B cell (primary cell): Measurements from ENCODE around the gene ABLIM3. TPM values are rescaled to one million over a fixed set of nuclear protein-coding genes. Genes with fewer than 3 reads are reported as not detected.

Experiments used
- ATAC-seq: fragments of 200-7000 bp; cut with Tn5 transposase; one replicate; pipeline ENCODE4 v1.10.0; 2021; ENCODE audit warnings: low read depth, mild to moderate bottlenecking, moderate number of reproducible peaks, moderate library complexity
- CTCF ChIA-PET: fragments of 350-600 bp; sonication (Branson Sonifier 250); formaldehyde crosslinking; loops from one replicate; lab custom pipeline; 2021; ENCODE audit warnings: antibody characterized with exemption, inconsistent platforms; lab: Charles Lee
- POLR2A ChIA-PET: fragments of 350-600 bp; sonication (Branson Sonifier 250); formaldehyde crosslinking; loops from one replicate; lab custom pipeline; 2021; ENCODE audit warnings: antibody characterized with exemption; lab: Charles Lee
- DNase-seq: peaks from one replicate; pipeline ENCODE4 v3.0.0; 2013
- H2AFZ ChIP-seq: 2 replicates; pipeline ENCODE4 v1.6.1; 2012; ENCODE audit warnings: mild to moderate bottlenecking, low read depth, low read length; ENCODE audit not compliant: insufficient read depth, poor library complexity, severe bottlenecking
- H3K27ac ChIP-seq, 2 donors: 1 replicate in 1 of 2; 2 replicates in 1 of 2; pipeline ENCODE4 v1.5.1; 2012 to 2013; ENCODE audit warnings: low read length in 2 of 2, mild to moderate bottlenecking in 2 of 2, moderate library complexity in 1 of 2
- H3K27me3 ChIP-seq, 4 experiments: fragments of 200-600 bp in 1 of 4; sonication (generic) in 1 of 4; replicated peaks in 1 of 4; 1 replicate in 2 of 4; 2 replicates in 2 of 4; pipeline versions ENCODE4 v1.6.1 to v1.7.0; 2013 to 2016; ENCODE audit warnings: low read length in 3 of 4, mild to moderate bottlenecking in 2 of 4, mixed read lengths in 1 of 4, moderate library complexity in 1 of 4; ENCODE audit not compliant: insufficient read depth in 4 of 4, control insufficient read depth in 3 of 4; ENCODE audit errors: control extremely low read depth in 1 of 4
- H3K36me3 ChIP-seq, 2 experiments: replicated peaks in 1 of 2; 1 replicate in 1 of 2; 2 replicates in 1 of 2; pipeline versions ENCODE4 v1.6.1 to v1.7.1; 2013; ENCODE audit warnings: low read length in 1 of 2; ENCODE audit not compliant: insufficient read depth in 2 of 2, control insufficient read depth in 1 of 2; ENCODE audit errors: control extremely low read depth in 1 of 2, extremely low read depth in 1 of 2
- H3K4me1 ChIP-seq, 2 donors: fragments of 200-600 bp in 1 of 2; sonication (generic) in 1 of 2; 1 replicate in 1 of 2; 2 replicates in 1 of 2; pipeline versions ENCODE4 v1.5.1 to v1.6.1; 2013 to 2017; ENCODE audit warnings: low read length in 2 of 2; ENCODE audit not compliant: control insufficient read depth in 2 of 2, insufficient read depth in 2 of 2
- H3K4me2 ChIP-seq: replicated peaks from 2 replicates; pipeline ENCODE3; 2012; ENCODE audit warnings: mild to moderate bottlenecking, low read depth, low read length; ENCODE audit not compliant: poor library complexity, severe bottlenecking
- H3K4me3 ChIP-seq, 5 experiments: fragments of 200-600 bp in 1 of 5; sonication (generic) in 1 of 5; 1 replicate in 3 of 5; 2 replicates in 2 of 5; pipeline versions ENCODE4 v1.5.1 to v1.7.0; 2011 to 2016; ENCODE audit warnings: low read length in 4 of 5, mild to moderate bottlenecking in 4 of 5, low read depth in 2 of 5, control low read depth in 1 of 5, moderate library complexity in 1 of 5; ENCODE audit not compliant: insufficient read depth in 1 of 5; ENCODE audit errors: control extremely low read depth in 1 of 5, extremely low read depth in 1 of 5
- H3K79me2 ChIP-seq: fragments of 200-600 bp; sonication (generic); one replicate; pipeline ENCODE4 v1.6.0; 2016; ENCODE audit warnings: low read length; ENCODE audit not compliant: control insufficient read depth, insufficient read depth
- H3K9ac ChIP-seq: fragments of 200-600 bp; sonication (generic); 2 replicates; pipeline ENCODE4 v1.6.1; 2017; ENCODE audit warnings: mild to moderate bottlenecking, low read length, moderate library complexity
- H3K9me3 ChIP-seq, 3 donors: one replicate each; pipeline versions ENCODE4 v1.6.1 to v1.7.1; 2013; ENCODE audit warnings: low read length in 2 of 3; ENCODE audit not compliant: control insufficient read depth in 2 of 3, insufficient read depth in 1 of 3; ENCODE audit errors: control extremely low read depth in 1 of 3
- H4K20me1 ChIP-seq: 2 replicates; pipeline ENCODE4 v1.6.0; 2012; ENCODE audit warnings: mild to moderate bottlenecking, low read length; ENCODE audit not compliant: insufficient read depth, control insufficient read depth, poor library complexity, severe bottlenecking
- H3K27ac Mint-ChIP-seq: one replicate; pipeline ENCODE4 v1.8.0; 2021; ENCODE audit warnings: mixed read lengths
- H3K27me3 Mint-ChIP-seq: one replicate; pipeline ENCODE4 v1.8.0; 2021; ENCODE audit warnings: mixed read lengths
- H3K4me1 Mint-ChIP-seq: one replicate; pipeline ENCODE4 v1.8.0; 2021; ENCODE audit warnings: mixed read lengths
- H3K4me3 Mint-ChIP-seq: one replicate; pipeline ENCODE4 v1.8.0; 2021; ENCODE audit warnings: mixed read lengths
- H3K9me3 Mint-ChIP-seq: one replicate; pipeline ENCODE4 v1.8.0; 2022; ENCODE audit warnings: mixed read lengths; ENCODE audit not compliant: insufficient read depth
- EZH2 ChIP-seq: IDR thresholded peaks from 2 replicates; pipeline ENCODE4 v1.6.1; 2012; ENCODE audit warnings: borderline replicate concordance, low read depth, mild to moderate bottlenecking, moderate library complexity, low read length; ENCODE audit not compliant: insufficient read depth, poor library complexity, severe bottlenecking
- WGBS: methylation state at CpG from one replicate; pipeline ENCODE4 v1.1.5; 2013; ENCODE audit warnings: missing lambda C conversion rate; ENCODE audit not compliant: insufficient coverage; 5-methylcytosine and 5-hydroxymethylcytosine counted together
- intact Hi-C: fragments of 100-400 bp; cut with micrococcal nuclease; formaldehyde crosslinking; loops from one replicate; pipeline ENCODE4 v1.10.0; 2022
- polyA plus RNA-seq: library from polyadenylated mRNA; depleted of rRNA; stranded (reverse); fragments of >200 nt; gene quantifications from 2 replicates; pipeline ENCODE4 v1.2.3, GENCODE V29; 2012
- total RNA-seq, 2 donors: library from RNA; stranded (reverse); fragments of 120-200 nt in 1 of 2; gene quantifications; 1 replicate in 1 of 2; 2 replicates in 1 of 2; pipeline versions ENCODE4 v1.2.3 to v1.2.4, GENCODE V29; 2013 to 2022
- TF ChIP-seq, protein P1 (sequence below): fragments of 200-600 bp; IDR thresholded peaks from one replicate; pipeline ENCODE4 v1.8.0; 2022; ENCODE audit warnings: antibody characterized with exemption, mild to moderate bottlenecking

Gene ABLIM3
- total and polyA plus RNA-seq, 2 donors (not counting 1 experiment from before 2014, with no cell fraction given): not detected

DNA sequence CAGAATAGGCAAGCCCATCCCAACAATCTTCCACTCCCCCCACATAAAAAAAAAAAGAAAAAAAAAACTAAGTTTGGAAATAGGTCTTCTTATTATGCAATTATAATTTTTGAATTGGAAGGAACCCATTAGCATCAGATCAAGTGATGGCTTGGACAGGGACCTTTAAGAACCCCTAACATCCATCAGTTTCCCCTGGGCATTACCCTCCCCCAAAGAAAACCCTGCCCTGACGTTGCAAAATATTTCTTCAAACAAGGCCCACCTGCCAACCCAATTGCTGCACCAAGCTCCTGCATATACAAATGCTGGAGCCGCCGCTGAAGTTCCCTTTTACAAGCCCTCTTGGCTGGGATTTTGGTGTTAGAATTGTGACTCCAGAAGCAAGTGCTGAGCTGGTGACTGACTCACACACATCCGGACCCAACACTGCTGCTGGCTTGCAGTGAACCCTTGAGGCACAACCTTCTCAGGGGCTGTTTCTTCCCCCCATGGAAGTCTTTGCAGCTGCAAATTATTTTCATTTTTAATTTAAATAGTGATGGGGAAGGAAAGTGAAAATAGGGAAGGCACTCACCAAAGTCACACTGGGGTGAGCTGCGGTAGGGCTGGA is 74.3 kb downstream of the ABLIM3 start:
- H2AFZ ChIP-seq: no peak overlapping the region
- no peaks in the 10 kb centered on the region for H4K20me1 ChIP-seq
- intact Hi-C loops: no loop called here
- ChIA-PET CTCF (no interaction called here), POLR2A (no interaction called here)
- H3K27ac Mint-ChIP-seq: no peak overlapping the region
- H3K27me3 Mint-ChIP-seq: peaks cover 13% of the 10 kb centered on the region
- H3K4me1 Mint-ChIP-seq: no peaks in the 10 kb centered on the region
- no peaks in the 10 kb centered on the region for H3K9me3 ChIP-seq
- no peaks in the 10 kb centered on the region for H3K79me2 ChIP-seq
- no peak overlapping the region for H3K4me3 ChIP-seq
- DNase-seq (no peak), ATAC-seq (no peak)
- H3K9me3 Mint-ChIP-seq: no peaks in the 10 kb centered on the region
- TF ChIP-seq EZH2: no peak
- TF ChIP-seq, protein P1, sequence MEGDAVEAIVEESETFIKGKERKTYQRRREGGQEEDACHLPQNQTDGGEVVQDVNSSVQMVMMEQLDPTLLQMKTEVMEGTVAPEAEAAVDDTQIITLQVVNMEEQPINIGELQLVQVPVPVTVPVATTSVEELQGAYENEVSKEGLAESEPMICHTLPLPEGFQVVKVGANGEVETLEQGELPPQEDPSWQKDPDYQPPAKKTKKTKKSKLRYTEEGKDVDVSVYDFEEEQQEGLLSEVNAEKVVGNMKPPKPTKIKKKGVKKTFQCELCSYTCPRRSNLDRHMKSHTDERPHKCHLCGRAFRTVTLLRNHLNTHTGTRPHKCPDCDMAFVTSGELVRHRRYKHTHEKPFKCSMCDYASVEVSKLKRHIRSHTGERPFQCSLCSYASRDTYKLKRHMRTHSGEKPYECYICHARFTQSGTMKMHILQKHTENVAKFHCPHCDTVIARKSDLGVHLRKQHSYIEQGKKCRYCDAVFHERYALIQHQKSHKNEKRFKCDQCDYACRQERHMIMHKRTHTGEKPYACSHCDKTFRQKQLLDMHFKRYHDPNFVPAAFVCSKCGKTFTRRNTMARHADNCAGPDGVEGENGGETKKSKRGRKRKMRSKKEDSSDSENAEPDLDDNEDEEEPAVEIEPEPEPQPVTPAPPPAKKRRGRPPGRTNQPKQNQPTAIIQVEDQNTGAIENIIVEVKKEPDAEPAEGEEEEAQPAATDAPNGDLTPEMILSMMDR: no peak
- H3K4me2 ChIP-seq: no peak overlapping the region
- no peaks in the 10 kb centered on the region for H3K36me3 ChIP-seq
- H3K4me3 Mint-ChIP-seq: no peak overlapping the region
- 49% methylated on average over 5 of the region's 5 CpGs for WGBS
- H3K9ac ChIP-seq: no peak overlapping the region
- H3K27me3 ChIP-seq: peaks cover 0 to 2% (median 0%) of the 10 kb centered on the region in 4 experiments
- no peak overlapping the region for H3K27ac ChIP-seq
- no peaks in the 10 kb centered on the region for H3K4me1 ChIP-seq

- Mint-ChIP-seq H3K4me1 (no peaks in the 10 kb centered on the region), H3K4me3 (no peak overlapping the region), H3K9me3 (no peaks in the 10 kb centered on the region), H3K27me3 (peaks cover 15% of the 10 kb centered on the region), H3K27ac (no peak overlapping the region)
- POLR2A ChIA-PET: no interaction called here
- no peak overlapping the region for H2AFZ ChIP-seq
- CTCF ChIA-PET: no interaction called here
- H3K9ac ChIP-seq: no peak overlapping the region
- H3K4me1 ChIP-seq: no peaks in the 10 kb centered on the region
- no peak overlapping the region for H3K27ac ChIP-seq
- 100% methylated on average over 2 of the region's 2 CpGs for WGBS
- no peak overlapping the region for H3K4me3 ChIP-seq
- no peak for DNase-seq
- no peaks in the 10 kb centered on the region for H4K20me1 ChIP-seq
- intact Hi-C loops: no loop called here
- H3K79me2 ChIP-seq: no peaks in the 10 kb centered on the region
- ATAC-seq: no peak
- no peak for TF ChIP-seq EZH2
- TF ChIP-seq, protein P1: no peak
- no peaks in the 10 kb centered on the region for H3K36me3 ChIP-seq
- peaks cover 0 to 2% (median 0%) of the 10 kb centered on the region in 4 experiments for H3K27me3 ChIP-seq
- no peak overlapping the region for H3K4me2 ChIP-seq
- no peaks in the 10 kb centered on the region for H3K9me3 ChIP-seq
Observed at GRCh38 chr5:149216496-149216895, 75.2 kb downstream of the ABLIM3 start.
